HepG2 (cell line): Measurements from ENCODE around the gene TOGARAM1. TPM values are rescaled to one million over a fixed set of nuclear protein-coding genes. Genes with fewer than 3 reads are reported as not detected.
A peak's percentile ranks its signal among the peaks of the same experiment; 100 is the strongest.

Source experiments
- ATAD3A ChIP-seq: sonication (generic); formaldehyde crosslinking; IDR thresholded peaks from 2 replicates; pipeline ENCODE4 v1.4.0; 2020; ENCODE audit warnings: missing genetic modification reagents
- ATRX ChIP-seq: sonication (generic); formaldehyde crosslinking; IDR thresholded peaks from 2 replicates; pipeline ENCODE4 v1.4.0; 2020; ENCODE audit warnings: missing genetic modification reagents, borderline replicate concordance
- CTCF ChIP-seq: sonication (generic); formaldehyde crosslinking; IDR thresholded peaks from 2 replicates; pipeline ENCODE4 v1.5.0; 2020; ENCODE audit warnings: mild to moderate bottlenecking, missing genetic modification reagents, moderate library complexity
- FOXK1 ChIP-seq: sonication (generic); formaldehyde crosslinking; IDR thresholded peaks from 2 replicates; pipeline ENCODE4 v1.4.0; 2020; ENCODE audit warnings: low read depth, missing genetic modification reagents, borderline replicate concordance
- GATA4 ChIP-seq: sonication (generic); IDR thresholded peaks from 2 replicates; pipeline ENCODE4 v1.6.1; 2016; ENCODE audit warnings: antibody characterized with exemption, low read depth, borderline replicate concordance
- HES4 ChIP-seq: sonication (generic); formaldehyde crosslinking; IDR thresholded peaks from 2 replicates; pipeline ENCODE4 v1.9.0; 2021; ENCODE audit warnings: mild to moderate bottlenecking, missing genetic modification reagents, borderline replicate concordance
- IRF1 ChIP-seq: sonication (generic); formaldehyde crosslinking; IDR thresholded peaks from 2 replicates; pipeline ENCODE4 v1.4.0; 2020; ENCODE audit warnings: low read depth, mild to moderate bottlenecking, missing genetic modification reagents
- KAT2B ChIP-seq: fragments of 150-350 bp; IDR thresholded peaks from 2 replicates; pipeline ENCODE4 v1.6.1; 2014; ENCODE audit warnings: low read depth, low read length, borderline replicate concordance
- NCOA1 ChIP-seq: sonication (generic); formaldehyde crosslinking; IDR thresholded peaks from 2 replicates; pipeline ENCODE4 v1.9.0; 2021; ENCODE audit warnings: missing genetic modification reagents
- PRDM10 ChIP-seq: sonication (generic); formaldehyde crosslinking; IDR thresholded peaks from 2 replicates; pipeline ENCODE4 v1.4.0; 2020; ENCODE audit warnings: low read depth, missing genetic modification reagents
- SIN3A ChIP-seq: IDR thresholded peaks from 2 replicates; pipeline ENCODE4 v1.6.1; 2011; ENCODE audit warnings: low read depth, mild to moderate bottlenecking, control low read depth, low read length, borderline replicate concordance
- TEAD3 ChIP-seq: optimal IDR thresholded peaks from 2 replicates; pipeline ENCODE3; 2016; ENCODE audit warnings: borderline replicate concordance
- ZEB1 ChIP-seq: IDR thresholded peaks from 2 replicates; pipeline ENCODE4 v1.6.1; 2012; ENCODE audit warnings: mild to moderate bottlenecking, low read depth, inconsistent platforms; ENCODE audit not compliant: insufficient replicate concordance
- ZFP36 ChIP-seq: fragments of 150-350 bp; IDR thresholded peaks from 2 replicates; pipeline ENCODE4 v1.6.1; 2018; ENCODE audit warnings: borderline replicate concordance, low read length, low read depth; ENCODE audit not compliant: partially characterized antibody
- ZNF230 ChIP-seq: sonication (generic); formaldehyde crosslinking; IDR thresholded peaks from 2 replicates; pipeline ENCODE4 v1.4.0; 2020; ENCODE audit warnings: mild to moderate bottlenecking, missing genetic modification reagents
- ZNF460 ChIP-seq: sonication (generic); formaldehyde crosslinking; IDR thresholded peaks from 2 replicates; pipeline ENCODE4 v1.5.1; 2020; ENCODE audit warnings: missing genetic modification reagents, mild to moderate bottlenecking, borderline replicate concordance
- ZNF777 ChIP-seq: sonication (generic); formaldehyde crosslinking; IDR thresholded peaks from 2 replicates; pipeline ENCODE4 v1.4.0; 2020; ENCODE audit warnings: missing genetic modification reagents
- ZSCAN9 ChIP-seq: IDR thresholded peaks from 2 replicates; pipeline ENCODE4 v1.6.1; 2016; ENCODE audit warnings: borderline replicate concordance
- polyA plus RNA-seq, 8 experiments: library from polyadenylated mRNA; depleted of rRNA in 3 of 8; stranded (reverse) in 7 of 8; unstranded in 1 of 8; fragments of >200 nt; fragmentation: Illumina TruSeq in 4 of 8; extraction: Trizol in 4 of 8; gene quantifications; 2 replicates each; pipeline versions ENCODE4 v1.2.1 to v1.2.3, GENCODE V29; 2011 to 2016; ENCODE audit warnings: low read depth in 4 of 8, missing spikeins in 1 of 8, mixed read lengths in 1 of 8; ENCODE audit not compliant: insufficient read depth in 1 of 8
- total RNA-seq, 5 experiments: library from RNA; depleted of rRNA; stranded (reverse); fragments of >200 nt; fragmentation: Illumina TruSeq; extraction: Trizol; gene quantifications; 2 replicates each; pipeline ENCODE4 v1.2.3, GENCODE V29; 2016; ENCODE audit warnings: low read depth in 1 of 5
- TF ChIP-seq, protein P1 (sequence below): sonication (generic); formaldehyde crosslinking; IDR thresholded peaks from 2 replicates; pipeline ENCODE4 v1.4.0; 2020; ENCODE audit warnings: mild to moderate bottlenecking, missing genetic modification reagents, borderline replicate concordance
- TF ChIP-seq, protein P2 (sequence below): sonication (generic); formaldehyde crosslinking; IDR thresholded peaks from 2 replicates; pipeline ENCODE4 v1.5.0; 2020; ENCODE audit warnings: mild to moderate bottlenecking, missing genetic modification reagents, borderline replicate concordance

Gene TOGARAM1
- total and polyA plus RNA-seq, 2 of the 13 experiments (the other 11 are each of a cell fraction or from before 2014, with no cell fraction given) = 5.6 to 9.8 TPM

- TF ChIP-seq KAT2B = no peak
- TF ChIP-seq TEAD3 (CRISPR knock-in tag) = peak; percentile 55
- TF ChIP-seq IRF1 = no peak
- TF ChIP-seq CTCF (CRISPR knock-in tag) = peak; percentile 39; the same call in 1 of the 2 replicates
- TF ChIP-seq ZSCAN9 (CRISPR knock-in tag) = no peak
- no peak for TF ChIP-seq ZNF230 (CRISPR knock-in tag)
- no peak for TF ChIP-seq ZEB1
- TF ChIP-seq, protein P1, sequence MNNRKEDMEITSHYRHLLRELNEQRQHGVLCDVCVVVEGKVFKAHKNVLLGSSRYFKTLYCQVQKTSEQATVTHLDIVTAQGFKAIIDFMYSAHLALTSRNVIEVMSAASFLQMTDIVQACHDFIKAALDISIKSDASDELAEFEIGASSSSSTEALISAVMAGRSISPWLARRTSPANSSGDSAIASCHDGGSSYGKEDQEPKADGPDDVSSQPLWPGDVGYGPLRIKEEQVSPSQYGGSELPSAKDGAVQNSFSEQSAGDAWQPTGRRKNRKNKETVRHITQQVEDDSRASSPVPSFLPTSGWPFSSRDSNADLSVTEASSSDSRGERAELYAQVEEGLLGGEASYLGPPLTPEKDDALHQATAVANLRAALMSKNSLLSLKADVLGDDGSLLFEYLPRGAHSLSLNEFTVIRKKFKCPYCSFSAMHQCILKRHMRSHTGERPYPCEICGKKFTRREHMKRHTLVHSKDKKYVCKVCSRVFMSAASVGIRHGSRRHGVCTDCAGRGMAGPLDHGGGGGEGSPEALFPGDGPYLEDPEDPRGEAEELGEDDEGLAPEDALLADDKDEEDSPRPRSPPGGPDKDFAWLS (CRISPR knock-in tag) = no peak
- TF ChIP-seq NCOA1 (CRISPR knock-in tag) = no peak
- TF ChIP-seq, protein P2, sequence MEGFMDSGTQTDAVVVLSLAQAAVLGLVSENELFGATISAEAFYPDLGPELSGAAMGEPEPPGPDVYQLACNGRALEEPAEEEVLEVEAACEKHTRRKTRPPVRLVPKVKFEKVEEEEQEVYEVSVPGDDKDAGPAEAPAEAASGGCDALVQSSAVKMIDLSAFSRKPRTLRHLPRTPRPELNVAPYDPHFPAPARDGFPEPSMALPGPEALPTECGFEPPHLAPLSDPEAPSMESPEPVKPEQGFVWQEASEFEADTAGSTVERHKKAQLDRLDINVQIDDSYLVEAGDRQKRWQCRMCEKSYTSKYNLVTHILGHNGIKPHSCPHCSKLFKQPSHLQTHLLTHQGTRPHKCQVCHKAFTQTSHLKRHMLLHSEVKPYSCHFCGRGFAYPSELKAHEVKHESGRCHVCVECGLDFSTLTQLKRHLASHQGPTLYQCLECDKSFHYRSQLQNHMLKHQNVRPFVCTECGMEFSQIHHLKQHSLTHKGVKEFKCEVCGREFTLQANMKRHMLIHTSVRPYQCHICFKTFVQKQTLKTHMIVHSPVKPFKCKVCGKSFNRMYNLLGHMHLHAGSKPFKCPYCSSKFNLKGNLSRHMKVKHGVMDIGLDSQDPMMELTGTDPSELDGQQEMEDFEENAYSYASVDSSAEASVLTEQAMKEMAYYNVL (CRISPR knock-in tag) = no peak
- no peak for TF ChIP-seq FOXK1 (CRISPR knock-in tag)
- no peak for TF ChIP-seq ATRX (CRISPR knock-in tag)
- TF ChIP-seq ZNF777 (CRISPR knock-in tag) = no peak
- no peak for TF ChIP-seq ATAD3A (CRISPR knock-in tag)
- TF ChIP-seq ZNF460 = no peak
- TF ChIP-seq GATA4 = no peak
- TF ChIP-seq ZFP36 = no peak
- peak; percentile 49; the same call in 1 of the 2 replicates for TF ChIP-seq SIN3A
- no peak for TF ChIP-seq HES4 (CRISPR knock-in tag)
- TF ChIP-seq PRDM10 (CRISPR knock-in tag) = no peak
These were observed 1.9 kb downstream of the TOGARAM1 start (continued) for GRCh38 chr14:44963775-44964380.
